ENCODE measurements around the gene PSMA8. TPM values are rescaled to one million over a fixed set of nuclear protein-coding genes. Genes with fewer than 3 reads are reported as not detected.
"Not testable (repeated sequence)": the region's sequence is repeated elsewhere in the genome, so short reads cannot be mapped to it uniquely, and the experiment has no call there.

PSMA8 gene
- total RNA-seq, 4 donors from 2014 or later = not detected

GRCh38 chr18:26230497-26230896, 96.8 kb downstream of the PSMA8 start:
- Histone ChIP-seq H3K4me3 (no peak overlapping the region), H3K36me3 (no peaks in the 10 kb centered on the region), H3K4me1 (peaks cover 0 to 25% (median 5%) of the 10 kb centered on the region in 4 donors), H3K27me3 (no peaks in the 10 kb centered on the region), H3K27ac (no peak overlapping the region), H3K9me3 (no peaks in the 10 kb centered on the region)
- no peak for TF ChIP-seq EP300 (IDR thresholded peaks at IDR 0.05)
- WGBS, 2 donors = 75 to 79% methylated on average over 8 of the region's 8 CpGs
- DNase-seq (ENCODE audit: low spot score in 2 of 2) = no peak

DNA sequence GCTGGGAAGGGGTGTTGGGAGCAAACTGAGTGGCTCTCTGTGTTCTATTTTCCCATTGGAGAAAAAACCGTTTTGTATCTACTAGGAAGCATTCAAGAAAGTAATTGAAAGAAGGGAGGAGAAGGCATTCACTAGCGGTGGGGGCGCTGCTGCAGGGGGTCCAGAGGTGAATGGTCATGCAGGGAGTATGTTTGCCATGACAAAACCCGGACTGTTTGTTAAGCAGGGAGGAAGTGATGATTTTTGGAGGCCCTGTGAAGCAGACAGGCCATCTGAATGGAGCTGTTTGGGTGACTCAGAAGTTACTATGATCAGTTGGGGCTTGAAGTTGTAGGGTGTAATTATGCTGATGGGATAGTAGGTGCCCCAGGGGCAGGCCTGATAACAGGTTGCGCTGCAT, 99.5 kb downstream of the PSMA8 start:
- 49 to 60% methylated on average over 5 of the region's 5 CpGs for WGBS, 2 donors

DNA sequence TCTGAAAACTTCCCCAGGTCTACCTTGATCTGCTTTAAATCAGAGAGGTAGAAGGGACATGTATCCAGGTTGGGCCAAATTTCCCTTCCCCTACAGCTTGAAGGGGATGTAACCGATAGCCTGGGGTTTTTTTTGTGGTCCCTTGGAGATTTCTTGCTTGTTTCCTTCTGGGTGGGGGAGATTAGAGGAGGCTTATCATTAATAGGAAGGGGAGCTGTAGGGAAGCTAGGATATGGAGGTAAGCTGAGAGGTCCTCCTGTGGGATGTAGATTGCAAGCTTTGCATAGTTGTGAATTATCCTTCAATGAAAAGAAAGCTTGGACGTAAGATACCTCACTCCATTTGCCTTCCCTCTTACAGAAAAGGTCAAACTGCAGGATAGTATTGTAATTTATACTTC, 103.7 kb downstream of the PSMA8 start:
- not testable (repeated sequence) for H3K4me1 ChIP-seq; H3K9me3 ChIP-seq; H3K36me3 ChIP-seq; H3K27me3 ChIP-seq; DNase-seq (ENCODE audit: low spot score in 2 of 2); H3K27ac ChIP-seq; H3K4me3 ChIP-seq
- WGBS, 2 donors = 80 to 88% methylated on average over 2 of the region's 2 CpGs

More for the DNA sequence above, 99.5 kb downstream of the PSMA8 start:
- Histone ChIP-seq H3K27ac (no peak overlapping the region), H3K9me3 (no peaks in the 10 kb centered on the region), H3K4me1 (peaks cover 0 to 8% (median 0%) of the 10 kb centered on the region in 4 donors), H3K36me3 (no peaks in the 10 kb centered on the region), H3K27me3 (no peaks in the 10 kb centered on the region), H3K4me3 (no peak overlapping the region)
- no peak for DNase-seq (ENCODE audit: low spot score in 2 of 2)
- no peak for TF ChIP-seq CTCF (IDR thresholded peaks at IDR 0.05)
- TF ChIP-seq EP300 (IDR thresholded peaks at IDR 0.05) = no peak
- no peak for TF ChIP-seq POLR2A (IDR thresholded peaks at IDR 0.05)

DNA sequence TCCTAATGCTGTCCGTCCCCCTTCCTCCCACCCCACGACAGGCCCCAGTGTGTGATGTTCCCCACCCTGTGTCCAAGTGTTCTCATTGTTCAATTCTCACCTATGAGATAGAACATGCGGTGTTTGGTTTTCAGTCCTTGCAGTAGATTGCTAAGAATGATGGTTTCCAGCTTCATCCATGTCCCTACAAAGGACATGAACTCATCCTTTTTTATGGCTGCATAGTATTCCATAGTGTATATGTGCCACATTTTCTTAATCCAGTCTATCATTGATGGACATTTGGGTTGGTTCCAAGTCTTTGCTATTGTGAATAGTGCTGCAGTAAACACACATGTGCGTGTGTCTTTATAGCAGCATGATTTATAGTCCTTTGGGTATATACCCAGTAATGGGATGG, 105.0 kb downstream of the PSMA8 start:
- WGBS, 2 donors = 98% methylated on average over 4 of the region's 4 CpGs
- DNase-seq (ENCODE audit: low spot score in 2 of 2); H3K4me3 ChIP-seq; H3K36me3 ChIP-seq; H3K27me3 ChIP-seq; H3K4me1 ChIP-seq; H3K27ac ChIP-seq: not testable (repeated sequence)
- peaks cover 0 to 17% (median 0%) of the 10 kb centered on the region in 4 donors for H3K9me3 ChIP-seq

DNA sequence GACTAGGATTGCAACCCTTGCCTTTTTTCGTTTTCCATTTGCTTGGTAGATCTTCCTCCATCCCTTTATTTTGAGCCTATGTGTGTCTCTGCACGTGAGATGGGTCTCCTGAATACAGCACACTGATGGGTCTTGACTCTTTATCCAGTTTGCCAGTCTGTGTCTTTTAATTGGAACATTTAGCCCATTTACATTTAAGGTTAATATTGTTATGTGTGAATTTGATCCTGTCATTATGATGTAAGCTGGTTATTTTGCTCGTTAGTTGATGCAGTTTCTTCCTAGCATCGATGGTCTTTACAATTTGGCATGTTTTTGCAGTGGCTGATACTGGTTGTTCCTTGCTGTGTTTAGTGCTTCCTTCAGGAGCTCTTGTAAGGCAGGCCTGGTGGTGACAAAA, 108.7 kb downstream of the PSMA8 start:
- H3K36me3 ChIP-seq; DNase-seq (ENCODE audit: low spot score in 2 of 2); H3K4me3 ChIP-seq; H3K4me1 ChIP-seq; H3K27me3 ChIP-seq; H3K27ac ChIP-seq: not testable (repeated sequence)
- WGBS, 2 donors = 91 to 96% methylated on average over 4 of the region's 4 CpGs
- H3K9me3 ChIP-seq = peaks cover 0 to 37% (median 0%) of the 10 kb centered on the region in 4 donors

Other genes with a start within 250 kb of the PSMA8 start
- gene SS18, start 43.3 kb upstream of the PSMA8 start, total RNA-seq = 100 to 1,000 TPM; 104 to 189 (median 125) TPM
- 10 to 100 TPM; 13.7 to 25.5 (median 17.2) TPM for gene TAF4B, start 92.6 kb downstream of the PSMA8 start, total RNA-seq